Type B pancreatic cell (in vitro differentiated cells): Measurements from ENCODE around the gene SMARCA1. TPM values are rescaled to one million over a fixed set of nuclear protein-coding genes. Genes with fewer than 3 reads are reported as not detected.
A peak's percentile ranks its signal among the peaks of the same experiment; 100 is the strongest.

Experiments
- DNase-seq: peaks from one replicate; pipeline ENCODE4 v3.0.0; 2021; ENCODE audit warnings: mixed read lengths; ENCODE audit not compliant: unreplicated experiment; ENCODE audit errors: extremely low spot score
- H3K27ac Mint-ChIP-seq: 2 replicates; pipeline ENCODE4 v1.8.0; 2021; ENCODE audit warnings: mild to moderate bottlenecking, mixed read lengths
- H3K27me3 Mint-ChIP-seq: 2 replicates; pipeline ENCODE4 v1.8.0; 2021; ENCODE audit warnings: mixed read lengths
- H3K36me3 Mint-ChIP-seq: 2 replicates; pipeline ENCODE4 v1.8.0; 2021; ENCODE audit warnings: mixed read lengths
- H3K4me1 Mint-ChIP-seq: one replicate; pipeline ENCODE4 v1.8.0; 2021; ENCODE audit warnings: mixed read lengths; ENCODE audit not compliant: unreplicated experiment
- H3K4me3 Mint-ChIP-seq: 2 replicates; pipeline ENCODE4 v1.8.0; 2021; ENCODE audit warnings: mild to moderate bottlenecking, mixed read lengths
- H3K9me3 Mint-ChIP-seq: 2 replicates; pipeline ENCODE4 v1.8.0; 2021; ENCODE audit warnings: mixed read lengths
- CTCF ChIP-seq: fragments of 200-600 bp; sonication (generic); conservative IDR thresholded peaks from 2 replicates; pipeline ENCODE4 v1.5.0; 2021; ENCODE audit warnings: antibody characterized with exemption, mild to moderate bottlenecking
- total RNA-seq: library from RNA; stranded (reverse); gene quantifications from 2 replicates; pipeline ENCODE4 v1.2.1, GENCODE V29; 2021; ENCODE audit warnings: low replicate concordance

Gene SMARCA1
- total RNA-seq, 1 donor from 2014 or later: 106 TPM

GRCh38 chrX:129540068-129540653 lies 16.9 kb upstream of the SMARCA1 start, which contains the start of gene OCRL:
TSS of gene OCRL (plus strand) at chrX:129540259. CDS start at chrX:129540440, 181 bp downstream.
- Mint-ChIP-seq H3K36me3 (peaks cover 9% of the 10 kb centered on the region), H3K27ac (peak within 1 kb of the TSS; percentile 22), H3K9me3 (no peaks in the 10 kb centered on the region), H3K27me3 (no peaks in the 10 kb centered on the region), H3K4me1 (peaks cover 14% of the 10 kb centered on the region), H3K4me3 (peak within 1 kb of the TSS; percentile 85)
- peak; percentile 84 for TF ChIP-seq CTCF
- DNase-seq: peak; percentile 86

GRCh38 chrX:129534816-129535578 lies 11.7 kb upstream of the SMARCA1 start:
- no peaks in the 10 kb centered on the region for H3K27me3 Mint-ChIP-seq
- no peak for DNase-seq
- H3K36me3 Mint-ChIP-seq: no peaks in the 10 kb centered on the region
- TF ChIP-seq CTCF: no peak
- H3K4me1 Mint-ChIP-seq: peaks cover 8% of the 10 kb centered on the region
- no peak overlapping the region for H3K4me3 Mint-ChIP-seq
- H3K27ac Mint-ChIP-seq: no peak overlapping the region
- H3K9me3 Mint-ChIP-seq: no peaks in the 10 kb centered on the region

- H3K4me1 Mint-ChIP-seq: peaks cover 4% of the 10 kb centered on the region
- no peak overlapping the region for H3K27ac Mint-ChIP-seq
- DNase-seq: no peak
- no peak for TF ChIP-seq CTCF
- no peaks in the 10 kb centered on the region for H3K9me3 Mint-ChIP-seq
- H3K4me3 Mint-ChIP-seq: no peak overlapping the region
- no peaks in the 10 kb centered on the region for H3K27me3 Mint-ChIP-seq
- H3K36me3 Mint-ChIP-seq: no peaks in the 10 kb centered on the region
These were observed 7.8 kb upstream of the SMARCA1 start for GRCh38 chrX:129531132-129531531.

GRCh38 chrX:129530410-129530809 lies 7.1 kb upstream of the SMARCA1 start:
- TF ChIP-seq CTCF: no peak
- Mint-ChIP-seq H3K4me1 (peaks cover 4% of the 10 kb centered on the region), H3K4me3 (no peak overlapping the region), H3K27ac (no peak overlapping the region), H3K27me3 (no peaks in the 10 kb centered on the region), H3K36me3 (no peaks in the 10 kb centered on the region), H3K9me3 (no peaks in the 10 kb centered on the region)
- no peak for DNase-seq

- no peak for DNase-seq
- Mint-ChIP-seq H3K36me3 (no peaks in the 10 kb centered on the region), H3K27me3 (no peaks in the 10 kb centered on the region), H3K27ac (no peak overlapping the region), H3K9me3 (no peaks in the 10 kb centered on the region), H3K4me1 (peaks cover 4% of the 10 kb centered on the region), H3K4me3 (no peak overlapping the region)
- TF ChIP-seq CTCF: no peak
These were observed 6.5 kb upstream of the SMARCA1 start for GRCh38 chrX:129529685-129530281.
